ENCODE measurements around the gene RDH5. TPM values are rescaled to one million over a fixed set of nuclear protein-coding genes. Genes with fewer than 3 reads are reported as not detected.
A peak's percentile ranks its signal among the peaks of the same experiment; 100 is the strongest.

RDH5 gene
- total RNA-seq, 1 donor from 2014 or later, result 14.1 TPM

DNA sequence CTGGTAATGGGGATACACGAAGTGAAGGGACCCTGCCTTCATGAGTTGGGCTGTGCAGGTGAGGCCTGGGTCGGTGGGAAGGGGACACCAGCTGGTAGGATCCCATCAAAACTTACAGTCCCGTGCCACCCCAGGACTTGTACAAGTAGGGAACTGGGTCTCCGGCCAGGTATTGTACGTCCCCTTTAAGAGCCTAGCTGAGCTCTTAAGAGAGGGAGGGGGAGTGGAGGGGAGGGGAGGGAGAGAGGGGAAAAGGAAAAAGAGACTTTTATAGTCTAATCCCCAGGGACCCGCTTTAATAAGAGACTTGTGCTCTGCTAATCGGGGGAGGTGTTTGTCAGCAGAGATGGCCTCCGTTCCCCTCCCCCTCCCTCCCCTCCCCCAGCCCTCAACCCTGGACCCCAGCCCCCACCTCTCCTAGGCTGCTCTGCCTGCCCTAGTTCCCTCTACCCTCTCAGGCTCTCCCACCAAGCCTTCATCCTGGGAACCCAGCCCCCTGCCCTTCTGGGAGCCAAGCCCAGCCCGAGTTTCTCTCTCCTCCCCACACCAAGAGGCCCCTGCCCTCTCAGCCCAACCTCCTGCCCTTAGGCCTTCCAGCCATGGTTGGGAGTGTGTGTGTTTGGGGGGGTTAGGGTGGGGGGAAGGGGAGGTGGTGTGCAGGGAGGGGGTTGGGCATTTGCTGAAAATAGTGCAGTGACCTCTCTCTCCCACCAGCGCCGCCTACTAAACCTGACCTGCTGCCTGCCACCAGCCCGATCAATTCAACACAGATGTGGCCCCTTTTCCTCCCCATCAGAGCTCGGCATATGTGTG lies 25.4 kb downstream of the RDH5 start:
- Mint-ChIP-seq H3K4me1 (ENCODE audit: unreplicated experiment) (peaks cover 43% of the 10 kb centered on the region), H3K9me3 (no peaks in the 10 kb centered on the region), H3K36me3 (peaks cover 23% of the 10 kb centered on the region), H3K27ac (peak overlapping the region; percentile 66), H3K27me3 (no peaks in the 10 kb centered on the region), H3K4me3 (peak overlapping the region; percentile 89)
- peak; percentile 86 for DNase-seq (ENCODE audit: extremely low spot score, unreplicated experiment)
- TF ChIP-seq, protein P1, sequence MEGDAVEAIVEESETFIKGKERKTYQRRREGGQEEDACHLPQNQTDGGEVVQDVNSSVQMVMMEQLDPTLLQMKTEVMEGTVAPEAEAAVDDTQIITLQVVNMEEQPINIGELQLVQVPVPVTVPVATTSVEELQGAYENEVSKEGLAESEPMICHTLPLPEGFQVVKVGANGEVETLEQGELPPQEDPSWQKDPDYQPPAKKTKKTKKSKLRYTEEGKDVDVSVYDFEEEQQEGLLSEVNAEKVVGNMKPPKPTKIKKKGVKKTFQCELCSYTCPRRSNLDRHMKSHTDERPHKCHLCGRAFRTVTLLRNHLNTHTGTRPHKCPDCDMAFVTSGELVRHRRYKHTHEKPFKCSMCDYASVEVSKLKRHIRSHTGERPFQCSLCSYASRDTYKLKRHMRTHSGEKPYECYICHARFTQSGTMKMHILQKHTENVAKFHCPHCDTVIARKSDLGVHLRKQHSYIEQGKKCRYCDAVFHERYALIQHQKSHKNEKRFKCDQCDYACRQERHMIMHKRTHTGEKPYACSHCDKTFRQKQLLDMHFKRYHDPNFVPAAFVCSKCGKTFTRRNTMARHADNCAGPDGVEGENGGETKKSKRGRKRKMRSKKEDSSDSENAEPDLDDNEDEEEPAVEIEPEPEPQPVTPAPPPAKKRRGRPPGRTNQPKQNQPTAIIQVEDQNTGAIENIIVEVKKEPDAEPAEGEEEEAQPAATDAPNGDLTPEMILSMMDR (conservative IDR thresholded peaks at IDR 0.05), result peak; percentile 58

DNA sequence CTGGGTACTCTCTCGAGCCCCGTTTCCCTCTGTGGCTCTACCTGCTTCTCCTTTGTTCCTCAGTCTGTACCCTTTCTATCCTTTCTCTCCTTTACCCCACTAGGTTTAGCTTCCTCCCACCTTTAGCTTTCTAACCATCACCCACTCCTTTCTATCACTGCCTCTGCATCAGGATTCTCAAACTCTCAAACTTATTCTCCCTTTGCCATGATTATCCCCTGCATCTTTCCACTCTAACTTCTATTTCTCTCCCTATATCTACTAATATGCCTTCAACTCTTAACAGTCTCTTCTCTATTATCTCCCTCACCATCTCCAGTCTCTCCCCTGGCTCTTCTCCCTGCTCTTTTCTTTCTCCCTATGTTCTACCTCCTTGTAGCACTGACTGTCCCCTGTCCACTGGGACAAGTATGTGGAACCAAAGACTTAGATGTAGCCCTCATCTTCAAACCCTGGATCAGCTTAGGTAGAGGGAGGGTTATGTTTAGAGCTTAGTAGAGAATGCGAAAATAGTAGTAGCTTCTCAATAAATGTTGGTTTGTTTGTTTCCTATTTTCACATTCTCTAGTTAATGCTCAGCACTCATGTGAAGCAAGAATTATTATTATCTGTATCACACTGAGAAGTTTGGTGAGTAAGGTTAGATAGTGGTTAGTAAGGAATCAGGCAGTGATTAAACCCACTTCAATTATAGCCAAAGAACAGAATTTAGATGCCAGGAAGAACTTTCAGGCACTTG lies 26.1 kb downstream of the RDH5 start:
- H3K4me3 Mint-ChIP-seq, result peak overlapping the region; percentile 89
- H3K36me3 Mint-ChIP-seq, result peaks cover 30% of the 10 kb centered on the region
- H3K9me3 Mint-ChIP-seq, result no peaks in the 10 kb centered on the region
- no peaks in the 10 kb centered on the region for H3K27me3 Mint-ChIP-seq
- TF ChIP-seq, protein P1 (conservative IDR thresholded peaks at IDR 0.05), result no peak
- DNase-seq (ENCODE audit: extremely low spot score, unreplicated experiment), result no peak
- peaks cover 43% of the 10 kb centered on the region for H3K4me1 Mint-ChIP-seq (ENCODE audit: unreplicated experiment)
- peak overlapping the region; percentile 63 for H3K27ac Mint-ChIP-seq

DNA sequence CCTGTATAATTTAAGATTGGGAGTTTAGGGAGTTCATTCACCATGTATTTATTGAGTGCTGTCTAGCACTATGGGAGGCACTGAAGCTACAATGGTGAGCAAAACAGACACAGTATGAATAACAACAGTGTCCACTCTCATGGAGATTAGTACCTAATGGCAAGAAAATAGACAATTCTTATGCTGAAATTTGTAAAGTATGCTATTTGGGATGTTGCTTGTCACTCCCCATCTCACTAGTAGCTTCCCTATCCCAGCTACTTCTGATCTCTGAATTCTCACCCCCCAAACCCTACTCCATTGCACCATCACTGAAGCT lies 26.7 kb downstream of the RDH5 start:
- DNase-seq (ENCODE audit: extremely low spot score, unreplicated experiment), result no peak
- Mint-ChIP-seq H3K36me3 (peaks cover 35% of the 10 kb centered on the region), H3K4me3 (peak overlapping the region; percentile 89), H3K27me3 (no peaks in the 10 kb centered on the region), H3K9me3 (no peaks in the 10 kb centered on the region), H3K4me1 (ENCODE audit: unreplicated experiment) (peaks cover 40% of the 10 kb centered on the region), H3K27ac (no peak overlapping the region)
- TF ChIP-seq, protein P1 (conservative IDR thresholded peaks at IDR 0.05), result no peak

DNA sequence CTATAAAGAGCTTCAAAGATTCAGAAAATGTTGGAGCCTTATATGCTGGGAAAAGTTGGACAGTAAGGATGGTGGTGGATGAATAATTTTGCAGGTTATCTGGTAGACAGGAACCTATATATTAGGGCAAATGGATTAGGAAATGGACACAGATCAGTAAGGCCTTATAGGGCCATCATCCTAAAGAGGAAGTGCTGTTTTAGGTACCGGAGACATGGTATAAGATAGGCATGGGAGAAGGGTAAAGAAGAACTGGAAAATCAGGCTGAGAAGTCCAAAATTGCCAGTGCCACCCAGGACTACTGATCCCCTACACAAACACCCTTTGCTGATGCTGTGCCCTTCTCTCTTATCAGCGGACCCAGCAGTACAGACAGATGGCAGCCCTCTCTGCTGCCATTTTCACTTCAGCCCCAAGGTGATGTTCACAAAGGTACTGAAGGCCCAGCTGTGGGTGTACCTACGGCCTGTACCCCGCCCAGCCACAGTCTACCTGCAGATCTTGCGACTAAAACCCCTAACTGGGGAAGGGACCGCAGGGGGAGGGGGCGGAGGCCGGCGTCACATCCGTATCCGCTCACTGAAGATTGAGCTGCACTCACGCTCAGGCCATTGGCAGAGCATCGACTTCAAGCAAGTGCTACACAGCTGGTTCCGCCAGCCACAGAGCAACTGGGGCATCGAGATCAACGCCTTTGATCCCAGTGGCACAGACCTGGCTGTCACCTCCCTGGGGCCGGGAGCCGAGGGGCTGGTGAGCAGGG lies 28.2 kb downstream of the RDH5 start:
- DNase-seq (ENCODE audit: extremely low spot score, unreplicated experiment), result no peak
- TF ChIP-seq, protein P1 (conservative IDR thresholded peaks at IDR 0.05), result no peak
- Mint-ChIP-seq H3K27me3 (no peaks in the 10 kb centered on the region), H3K27ac (no peak overlapping the region), H3K4me3 (no peak overlapping the region), H3K9me3 (no peaks in the 10 kb centered on the region), H3K4me1 (ENCODE audit: unreplicated experiment) (peaks cover 37% of the 10 kb centered on the region), H3K36me3 (peaks cover 37% of the 10 kb centered on the region)

DNA sequence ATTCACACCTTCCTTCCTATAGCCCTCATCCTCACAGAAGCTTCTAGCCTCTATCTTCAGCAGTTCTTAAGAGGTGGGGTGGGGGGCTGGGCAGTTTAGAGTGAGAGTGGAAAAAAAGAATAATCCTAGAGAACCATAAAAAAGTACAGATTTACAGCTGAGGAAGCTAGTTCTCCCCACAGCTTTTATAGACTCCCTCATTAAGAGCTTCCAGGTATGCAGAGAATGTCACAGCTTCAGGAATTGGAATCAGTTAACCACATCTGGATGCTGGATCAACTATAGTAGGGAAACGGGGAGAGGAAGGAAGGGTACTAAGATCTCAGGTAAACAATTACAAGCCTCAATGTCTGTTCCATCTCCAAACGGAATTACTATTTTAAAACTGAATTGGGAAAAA lies 35.1 kb downstream of the RDH5 start:
- Mint-ChIP-seq H3K36me3 (peaks cover 49% of the 10 kb centered on the region), H3K27ac (no peak overlapping the region), H3K27me3 (no peaks in the 10 kb centered on the region), H3K4me3 (no peak overlapping the region), H3K4me1 (ENCODE audit: unreplicated experiment) (no peaks in the 10 kb centered on the region), H3K9me3 (no peaks in the 10 kb centered on the region)
- DNase-seq (ENCODE audit: extremely low spot score, unreplicated experiment), result no peak
- TF ChIP-seq, protein P1 (conservative IDR thresholded peaks at IDR 0.05), result no peak

Measured in type B pancreatic cell (in vitro differentiated cells).